HG03378 (cell line): ENCODE measurements around the gene MRPL24.

Experiments used
- ATAC-seq: cut with Tn5 transposase; IDR thresholded peaks from one replicate; pipeline ENCODE4 v1.9.1; 2021; ENCODE audit warnings: mild to moderate bottlenecking, moderate library complexity; ENCODE audit not compliant: unreplicated experiment

MRPL24 gene

DNA sequence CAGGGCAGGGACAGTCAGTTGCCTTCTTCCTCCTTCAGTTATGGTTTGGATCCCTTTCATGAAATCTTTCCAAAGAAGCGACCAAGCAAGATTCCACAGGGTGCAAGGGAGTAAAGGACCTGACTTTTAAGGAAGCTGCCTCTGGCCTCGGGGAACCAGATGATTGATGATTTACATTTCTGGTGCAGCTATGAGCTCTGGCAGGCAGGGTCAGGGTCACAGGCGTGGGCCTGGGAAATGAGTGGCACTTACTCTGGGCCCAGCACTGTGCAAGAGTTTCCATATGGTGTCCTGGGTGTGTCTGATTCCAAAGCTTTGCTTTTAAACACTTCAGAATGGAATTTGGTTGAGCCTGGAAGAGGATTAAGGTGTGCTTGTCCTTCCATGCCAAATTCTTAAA lies 28.3 kb downstream of the MRPL24 start:
- ATAC-seq = no peak

DNA sequence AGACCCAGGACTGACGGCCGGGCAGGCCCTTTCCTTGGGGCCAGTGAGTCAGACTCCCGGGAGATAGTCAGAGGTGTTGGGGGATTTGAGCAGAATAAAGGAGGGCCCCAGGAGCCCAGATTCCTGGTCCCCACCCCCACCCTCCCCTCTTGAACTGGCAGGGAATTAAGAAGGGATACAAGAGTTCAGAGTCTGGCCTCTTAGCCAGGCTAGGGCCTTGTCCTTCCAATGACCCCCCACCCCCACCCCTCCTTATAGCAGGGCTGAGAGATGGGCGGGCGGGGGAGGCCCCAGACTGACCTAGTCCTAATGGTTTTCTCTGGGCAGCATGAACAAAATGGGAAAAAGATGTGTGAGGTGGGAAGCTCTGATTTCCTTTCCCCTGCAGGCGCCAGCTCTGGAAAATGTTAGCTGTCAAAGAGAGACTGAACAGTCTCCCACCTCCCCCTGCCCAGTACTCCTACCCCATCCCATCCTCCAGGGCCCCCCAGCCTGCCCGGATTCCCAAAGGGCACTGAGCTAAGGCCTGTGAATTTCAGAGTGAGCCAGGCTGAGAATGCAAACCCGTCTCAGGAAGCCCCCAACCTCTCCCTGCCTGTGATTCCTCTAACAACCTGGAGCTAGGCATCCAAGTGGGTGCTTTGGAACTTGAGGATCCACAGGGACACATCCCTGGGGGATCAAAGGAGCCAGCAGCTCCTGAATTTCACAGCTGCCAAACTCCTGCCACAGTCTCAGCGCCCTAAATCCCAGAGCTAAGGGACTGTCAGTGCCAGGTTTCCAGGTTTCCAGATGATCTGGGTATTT lies 29.7 kb downstream of the MRPL24 start:
- ATAC-seq = no peak

DNA sequence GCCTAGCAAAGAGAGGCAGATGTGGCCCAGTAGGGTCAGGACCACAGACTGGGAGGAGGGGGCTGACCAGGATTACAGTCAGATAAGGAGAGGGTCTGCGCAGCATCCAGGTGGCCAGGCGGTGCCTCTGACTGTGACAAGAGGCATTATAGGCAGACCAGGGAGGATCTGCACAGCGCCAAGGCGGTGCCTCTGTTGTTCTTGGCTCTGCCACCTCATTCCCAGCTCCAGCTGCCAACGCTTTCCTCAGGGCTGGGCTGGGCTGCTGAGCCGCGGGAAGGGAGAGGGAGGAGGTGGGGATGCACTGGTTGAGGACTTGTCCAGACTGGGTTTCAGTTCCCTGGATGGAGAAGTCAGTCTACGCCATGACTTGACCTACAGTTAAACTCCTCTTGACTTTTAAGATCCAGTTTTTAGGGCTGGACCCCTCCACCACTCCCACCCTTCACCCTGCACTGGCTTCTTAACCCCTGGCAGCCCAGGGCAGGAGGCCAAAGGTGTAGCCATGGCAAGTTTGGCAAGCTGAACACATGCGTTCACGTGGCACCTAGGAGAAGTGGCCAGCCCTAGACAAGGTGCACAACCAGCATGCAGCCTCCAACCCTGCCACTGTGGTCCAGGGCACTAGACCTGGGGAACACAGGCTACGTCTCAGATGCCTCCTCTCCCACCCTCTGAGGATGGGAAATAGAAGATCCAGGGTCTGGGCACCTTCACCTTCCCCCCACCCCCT lies 31.0 kb downstream of the MRPL24 start:
- no peak for ATAC-seq

DNA sequence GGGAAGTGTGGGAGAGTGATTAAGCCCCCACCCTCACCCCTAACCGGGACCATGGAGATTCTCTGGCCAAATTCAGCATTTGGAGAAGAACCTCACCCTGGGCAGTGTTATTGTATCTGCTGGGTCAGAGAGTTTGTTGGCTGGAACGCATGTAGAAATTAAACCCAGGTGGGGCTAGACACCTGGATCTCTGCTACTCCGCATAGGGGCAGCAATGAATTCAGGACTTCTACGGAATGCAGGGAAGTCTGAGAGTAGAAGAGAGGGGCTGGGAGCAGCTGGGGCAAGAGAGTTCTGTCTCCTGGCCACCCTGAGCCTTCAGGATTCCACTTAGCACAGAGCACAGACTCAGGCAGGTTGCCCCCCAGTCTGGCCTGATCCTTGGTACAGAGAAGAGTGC lies 31.9 kb downstream of the MRPL24 start:
- no peak for ATAC-seq

DNA sequence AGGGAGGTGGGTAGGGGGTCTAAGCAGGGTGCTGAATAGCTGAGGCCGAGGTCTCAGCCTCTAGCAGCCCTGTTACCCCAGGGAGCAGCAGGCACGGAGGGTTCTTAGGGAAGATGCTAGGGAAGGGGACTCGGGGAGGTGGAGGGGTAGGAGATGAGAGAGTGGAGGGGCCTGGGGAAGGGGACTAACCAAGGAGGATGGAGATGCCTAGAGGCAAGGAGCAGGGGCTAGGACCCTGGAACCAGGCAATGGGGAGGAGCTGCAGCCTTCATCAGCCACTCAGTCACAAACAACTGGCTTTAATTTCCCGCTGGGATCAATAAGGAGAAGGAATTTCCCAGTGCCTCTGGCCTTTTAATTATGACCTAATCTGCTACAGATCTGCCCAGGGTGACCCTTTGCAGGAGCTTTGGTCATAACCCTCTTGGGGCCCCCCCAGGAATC lies 32.6 kb downstream of the MRPL24 start:
- no peak for ATAC-seq

DNA sequence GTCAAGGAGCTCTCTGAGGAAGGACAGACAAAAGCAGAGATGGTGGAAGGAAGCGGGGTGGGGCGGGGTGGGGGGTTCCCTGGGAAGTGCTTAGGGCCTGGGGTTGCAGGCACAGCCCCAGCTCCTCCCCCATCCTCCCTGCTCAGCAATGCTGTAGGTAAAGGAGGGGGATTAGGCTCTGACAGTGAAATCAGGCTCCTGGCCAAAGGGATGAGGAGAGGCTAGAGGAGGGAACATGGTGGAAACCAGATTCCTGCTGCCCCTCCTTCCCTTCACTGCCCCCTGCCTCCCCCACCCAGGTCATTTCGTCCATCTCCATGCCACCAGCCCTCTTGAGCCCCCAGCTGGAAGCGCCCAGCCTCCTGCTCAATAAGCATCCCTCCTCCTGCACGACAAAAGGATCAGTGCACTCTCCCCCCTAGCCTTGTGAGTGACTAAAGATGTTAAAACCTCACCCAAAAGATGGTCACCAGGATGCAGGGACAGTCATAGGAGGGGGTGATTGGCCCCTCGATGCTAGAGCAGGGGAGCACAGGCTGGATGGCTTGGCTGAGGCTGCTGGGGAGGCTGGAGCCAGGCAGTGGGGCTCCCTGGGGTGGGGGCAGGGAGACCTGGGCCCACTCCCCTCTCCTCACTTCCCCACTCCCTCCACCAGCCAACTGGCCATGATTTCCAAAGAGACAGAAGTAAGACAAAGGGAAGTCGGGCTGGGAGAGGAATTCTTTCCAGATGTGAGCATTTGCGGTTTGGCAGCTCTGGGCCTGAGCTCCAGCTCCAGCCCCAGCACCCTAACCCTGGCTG lies 33.3 kb downstream of the MRPL24 start:
- no peak for ATAC-seq

DNA sequence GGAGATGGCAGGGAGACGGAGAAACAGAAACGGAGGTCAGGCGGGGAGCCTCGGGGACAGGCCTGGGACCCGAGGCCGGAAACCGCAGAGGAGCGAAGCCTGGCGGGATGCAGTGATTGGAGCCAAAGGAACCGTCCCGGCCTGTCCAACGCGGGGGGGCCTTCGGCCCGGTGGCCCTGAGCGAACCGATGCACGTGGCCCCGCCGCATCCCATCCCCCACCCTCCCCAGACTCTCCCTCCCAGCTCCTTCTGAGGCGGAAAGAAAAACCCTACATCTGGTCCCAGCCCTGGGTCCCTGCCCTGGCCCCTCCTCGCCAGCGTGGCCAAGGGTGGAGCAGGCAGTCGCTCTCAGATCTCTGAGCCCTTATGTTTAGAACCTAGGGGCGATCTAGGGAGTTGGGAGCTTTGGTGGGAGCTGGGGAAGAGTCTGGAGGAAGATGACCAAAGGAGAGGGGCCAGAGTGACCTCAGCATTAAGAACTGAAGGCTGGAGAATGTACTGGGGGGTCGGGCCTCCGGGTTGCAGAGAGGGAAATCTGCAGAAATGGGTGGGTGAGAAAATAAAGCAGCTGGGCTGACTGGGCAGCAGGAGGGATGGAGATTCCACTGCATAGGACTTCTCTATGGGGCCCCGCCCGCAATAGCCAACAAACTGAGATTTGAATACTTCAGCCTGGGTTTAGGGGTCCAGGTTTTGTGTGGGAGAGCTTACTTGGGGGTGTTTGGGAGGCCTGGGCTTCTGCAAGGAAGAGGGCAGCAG lies 34.1 kb downstream of the MRPL24 start:
- no peak for ATAC-seq

DNA sequence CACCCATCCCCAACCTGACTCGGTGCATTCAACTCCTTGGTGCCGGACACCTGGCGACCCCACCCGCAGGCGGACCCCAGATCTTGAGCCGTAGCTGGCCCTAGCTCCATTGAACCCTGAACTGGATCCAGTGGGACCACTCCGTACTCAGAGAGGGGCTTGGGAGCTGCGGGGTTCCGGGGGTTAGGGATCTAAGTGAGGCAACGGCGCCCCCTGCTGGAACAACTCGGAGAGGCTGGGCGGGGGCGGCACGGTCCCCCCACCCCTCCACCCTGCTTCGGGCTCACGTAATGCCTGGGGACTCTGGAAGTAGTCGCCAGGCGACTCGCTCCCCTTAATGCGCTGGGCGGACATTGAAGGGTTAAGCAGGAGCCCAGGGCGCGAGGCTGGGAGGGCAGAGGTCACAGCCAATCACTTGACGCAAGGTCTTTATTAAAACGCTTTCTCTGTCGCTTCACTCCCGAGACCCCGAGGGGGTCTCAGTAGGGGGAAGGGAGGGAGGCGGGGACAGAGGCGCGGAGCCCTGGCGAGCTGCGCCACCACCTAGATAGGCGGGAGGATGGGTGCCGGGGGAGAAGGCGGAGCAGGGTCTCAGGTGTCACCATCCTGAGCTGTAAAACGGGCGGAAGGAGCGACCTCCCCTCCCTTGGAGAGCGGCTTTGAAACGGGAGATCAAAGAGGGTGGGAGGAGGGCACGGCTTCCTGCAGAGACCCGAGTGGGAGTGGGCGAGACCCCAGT lies 34.8 kb downstream of the MRPL24 start:
- ATAC-seq = no peak

DNA sequence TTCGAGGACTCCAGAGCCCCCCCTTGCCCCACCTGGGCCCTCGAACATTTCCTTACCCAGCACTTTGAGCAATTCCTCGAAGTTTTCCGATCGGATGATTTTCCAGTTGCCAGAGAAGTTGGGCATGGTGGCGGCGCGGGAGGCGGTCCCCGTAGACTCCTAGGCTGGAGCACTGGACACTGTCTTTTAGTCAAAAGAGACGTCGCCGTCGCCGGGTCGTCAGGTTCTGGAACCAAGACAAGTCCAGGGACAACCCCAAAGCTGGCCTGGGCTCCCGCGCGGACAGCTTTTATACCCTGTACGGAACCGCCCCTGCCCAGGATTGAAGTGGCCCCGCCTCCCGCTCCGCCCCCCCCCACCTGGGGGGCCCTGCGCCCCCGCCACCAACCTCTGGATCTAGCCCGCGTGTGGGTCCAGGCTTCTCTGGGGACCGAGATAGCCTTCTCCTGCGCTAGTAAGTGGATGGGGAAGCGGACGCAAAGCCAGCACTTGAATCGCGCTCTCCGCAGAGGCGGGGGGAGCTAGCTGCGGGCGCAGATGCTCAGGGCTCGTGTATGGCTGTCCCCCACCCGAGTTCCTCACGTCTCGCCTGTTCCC lies 35.5 kb downstream of the MRPL24 start, which contains the start of gene CRABP2:
Gene CRABP2, minus strand, starts transcription at position 263 of the 597 bp plus-strand sequence. Its CDS starts 137 bp downstream, at position 126.
- no peak for ATAC-seq

DNA sequence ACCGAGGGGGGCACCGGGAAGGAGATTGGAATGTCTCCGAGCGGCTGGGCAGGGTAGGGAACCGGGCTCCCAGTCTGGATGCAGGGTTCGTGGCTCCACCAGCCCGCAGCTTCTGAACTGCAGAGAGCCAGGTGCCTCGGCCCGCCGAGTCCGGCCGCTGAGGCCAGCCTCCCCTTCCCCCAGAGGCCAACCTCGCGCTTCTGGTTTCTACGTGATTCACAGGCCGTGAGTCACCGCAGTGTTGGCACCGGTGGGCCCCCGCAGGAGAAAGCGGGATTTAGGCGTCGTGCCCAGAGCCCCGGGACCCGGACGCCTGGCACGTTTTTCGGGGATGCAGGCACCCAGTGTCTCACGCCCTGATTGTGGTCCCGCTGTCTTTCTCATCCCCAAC lies 36.0 kb downstream of the MRPL24 start:
- ATAC-seq = no peak

DNA sequence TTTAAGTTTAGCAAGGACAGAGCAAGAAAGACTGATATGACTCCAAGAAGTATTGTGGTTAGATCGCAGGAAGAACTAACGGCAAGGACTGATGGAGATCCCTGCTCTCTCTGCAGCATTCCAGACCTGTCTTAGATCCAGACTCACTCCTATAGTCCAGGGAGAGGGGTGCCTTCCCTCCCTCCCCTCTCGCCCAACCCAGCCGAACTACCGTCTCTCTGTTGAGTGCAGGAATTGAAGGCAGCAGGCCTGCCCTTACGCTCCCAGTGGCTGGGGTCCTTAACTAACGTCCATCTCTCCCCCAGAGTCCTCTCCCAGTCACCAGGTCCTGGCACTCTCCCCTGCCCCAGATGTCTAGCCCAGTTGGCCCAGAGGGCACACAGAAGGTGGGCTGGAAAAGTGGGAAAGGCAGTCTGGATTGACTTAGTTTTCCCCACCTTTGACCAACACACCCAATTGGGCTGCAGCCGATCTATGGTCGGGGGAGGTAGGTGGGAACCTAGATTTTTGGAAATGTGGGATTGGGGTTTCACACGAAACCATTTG lies 36.6 kb downstream of the MRPL24 start:
- no peak for ATAC-seq

DNA sequence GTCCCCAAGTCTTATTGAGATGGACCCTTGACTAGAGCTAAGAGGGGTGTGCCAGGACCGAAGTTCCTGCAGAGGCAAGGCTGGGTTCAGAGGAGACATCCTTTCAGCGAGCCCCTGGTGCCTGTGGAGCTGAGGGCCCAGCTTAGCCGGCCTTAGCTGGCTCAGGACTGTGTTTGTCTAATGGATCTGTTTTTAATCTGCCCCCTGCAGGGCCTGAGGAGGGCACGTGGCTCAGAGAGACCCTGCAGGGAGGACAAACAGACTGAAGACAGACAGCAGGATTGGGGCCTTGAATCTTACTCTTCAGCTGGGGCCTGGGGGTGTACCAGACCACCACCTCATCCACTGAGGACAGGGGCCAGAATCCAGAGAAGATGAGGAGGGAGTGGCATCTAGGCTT lies 37.1 kb downstream of the MRPL24 start:
- no peak for ATAC-seq

DNA sequence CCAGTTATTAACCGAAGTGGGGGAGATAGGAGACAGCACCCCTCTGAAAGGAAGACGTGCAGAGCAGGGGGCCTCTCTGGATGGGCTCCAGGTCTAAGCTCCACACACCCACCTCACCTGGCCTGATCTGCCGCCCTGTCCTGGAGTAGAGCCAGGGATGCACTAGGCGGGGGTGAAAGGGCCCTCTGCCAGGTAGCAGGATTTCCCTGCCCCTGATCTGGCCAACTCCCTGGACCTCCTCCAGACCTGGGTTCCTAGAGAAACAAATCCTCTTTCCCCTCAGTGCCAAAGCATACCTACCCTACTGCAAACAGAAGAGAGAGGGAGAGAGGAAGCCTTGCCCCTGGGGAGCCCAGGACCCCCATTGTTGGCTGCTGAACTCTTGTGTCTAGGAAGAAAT lies 37.6 kb downstream of the MRPL24 start:
- ATAC-seq = no peak

DNA sequence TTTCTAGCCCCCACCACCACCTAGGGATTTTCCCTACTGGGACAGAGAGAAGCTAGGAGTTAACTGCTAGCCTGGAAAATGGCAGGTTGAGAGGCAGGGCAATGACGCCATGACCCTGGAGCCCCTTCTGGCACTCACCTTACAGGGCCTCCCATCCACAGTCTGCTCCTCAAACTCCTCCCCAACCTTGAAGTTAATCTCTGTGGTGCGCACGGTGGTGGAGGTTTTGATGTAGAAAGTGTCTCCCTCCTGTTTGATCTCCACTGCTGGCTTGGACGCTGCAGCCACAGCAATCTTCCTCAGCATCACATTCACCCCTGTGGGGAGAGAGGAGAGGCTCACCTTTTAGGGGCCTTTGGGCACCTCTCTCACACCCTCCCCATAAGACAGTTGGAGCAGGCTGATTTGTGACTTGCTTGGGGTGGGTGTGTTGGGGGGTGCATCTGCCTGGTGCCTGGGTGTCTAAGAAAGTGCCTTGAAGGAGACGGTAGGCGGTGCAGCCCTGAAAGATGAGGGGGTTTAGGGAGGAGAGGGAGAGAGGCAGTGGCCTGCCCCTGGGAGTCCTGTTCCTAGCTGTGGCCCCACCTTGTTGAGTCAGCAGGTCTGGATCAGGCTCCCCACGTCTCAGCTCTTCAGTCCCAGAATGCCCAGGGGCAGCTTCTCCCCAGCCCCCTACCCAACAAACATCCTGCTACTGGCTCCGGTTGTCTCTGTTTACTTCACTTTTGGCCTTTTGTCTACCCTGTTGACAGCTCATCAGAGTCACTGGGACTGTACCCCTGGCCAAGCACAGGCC lies 40.0 kb downstream of the MRPL24 start:
- ATAC-seq = no peak

DNA sequence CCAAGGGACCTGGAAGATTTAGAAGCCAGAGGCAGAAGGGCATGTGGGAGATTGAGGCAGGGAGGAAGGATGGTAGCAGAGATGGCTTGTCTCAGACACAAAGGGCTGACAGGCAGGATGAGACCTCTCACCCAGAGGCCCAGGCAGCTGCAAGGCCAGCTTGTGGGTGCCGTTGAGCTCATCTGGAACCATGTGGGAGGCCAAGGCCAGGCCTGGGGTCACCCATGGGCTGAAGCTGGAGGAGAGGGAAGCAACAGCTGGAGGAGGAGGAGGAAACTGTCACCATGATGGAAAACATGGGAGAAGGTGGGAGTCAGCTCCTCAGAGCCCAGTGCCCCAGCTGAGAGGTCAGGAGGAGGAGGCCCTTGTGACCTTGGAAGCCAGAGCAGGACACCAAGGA lies 41.9 kb downstream of the MRPL24 start:
- no peak for ATAC-seq

DNA sequence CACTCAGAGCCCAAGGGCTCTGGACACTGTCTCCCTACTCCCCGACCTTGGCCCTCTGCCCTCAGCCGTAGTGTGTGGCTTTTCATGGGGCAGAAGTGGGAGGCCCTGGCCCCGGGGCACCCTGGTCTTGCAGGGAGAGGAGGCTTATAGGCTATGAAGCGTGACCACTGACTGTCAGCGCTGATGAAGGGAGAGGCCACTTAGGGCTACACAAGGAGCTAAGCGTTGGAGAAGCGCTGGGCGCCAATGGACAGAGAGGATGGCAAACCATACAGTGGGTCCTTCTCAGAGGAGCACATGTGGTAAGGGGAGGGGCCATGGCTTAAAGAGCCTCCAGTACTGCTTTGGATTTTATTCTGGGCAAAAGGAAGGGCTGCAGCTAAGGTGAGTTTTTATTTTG lies 43.4 kb downstream of the MRPL24 start:
- no peak for ATAC-seq

DNA sequence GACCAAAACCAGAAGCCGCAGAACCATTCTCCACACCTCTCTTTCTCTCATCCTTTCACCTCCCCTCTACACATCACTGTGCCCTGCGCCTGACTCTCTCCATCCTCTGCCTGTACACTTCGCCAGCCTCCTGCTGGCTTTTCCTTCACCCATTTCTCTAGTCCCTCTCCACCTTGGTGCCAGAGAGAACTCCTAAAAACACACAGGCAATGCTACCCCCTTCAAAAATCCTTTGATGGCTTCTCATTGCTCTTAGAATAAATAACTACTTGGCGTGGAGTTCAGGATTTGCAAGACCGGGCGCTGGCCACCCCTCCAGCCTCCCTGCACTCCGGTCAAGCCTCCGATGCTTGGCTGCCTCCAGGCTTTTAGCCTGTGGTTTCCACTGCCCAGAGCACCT lies 44.1 kb downstream of the MRPL24 start:
- ATAC-seq = no peak

DNA sequence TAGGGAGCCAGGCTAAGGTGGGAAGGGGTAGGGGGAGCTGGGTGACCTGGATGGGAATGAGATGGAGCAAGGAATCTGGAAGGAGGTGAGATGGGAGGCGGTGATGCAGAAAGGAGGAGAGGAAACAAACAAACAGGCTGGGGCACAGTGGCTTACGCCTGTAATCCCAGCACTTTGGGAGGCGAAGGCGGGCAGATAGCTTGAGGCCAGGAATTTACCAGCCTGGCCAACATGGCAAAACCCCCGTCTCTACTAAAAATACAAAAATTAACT lies 46.3 kb downstream of the MRPL24 start:
- no peak for ATAC-seq
